ENCODE measurements around the gene COBLL1.
A peak's percentile ranks its signal among the peaks of the same experiment; 100 is the strongest.

The COBLL1 gene

GRCh38 chr2:164785457-164785856, 56.2 kb downstream of the COBLL1 start:
- peaks cover 17% of the 10 kb centered on the region for H3K4me1 ChIP-seq (ENCODE audit: control insufficient read depth, insufficient read depth, low read length)
- H3K36me3 ChIP-seq (ENCODE audit: control insufficient read depth, insufficient read depth, low read length), result no peaks in the 10 kb centered on the region
- H3K9ac ChIP-seq (ENCODE audit: low read length), result no peak overlapping the region
- H3K27ac ChIP-seq (ENCODE audit: low read depth, low read length), result peak overlapping the region; percentile 80
- H3K27me3 ChIP-seq (ENCODE audit: control insufficient read depth, insufficient read depth, low read length), result no peaks in the 10 kb centered on the region
- no peak overlapping the region for H3K4me3 ChIP-seq (ENCODE audit: low read length)

GRCh38 chr2:164784376-164784775, 57.2 kb downstream of the COBLL1 start:
- Histone ChIP-seq H3K27me3 (ENCODE audit: control insufficient read depth, insufficient read depth, low read length) (no peaks in the 10 kb centered on the region), H3K36me3 (ENCODE audit: control insufficient read depth, insufficient read depth, low read length) (no peaks in the 10 kb centered on the region), H3K4me3 (ENCODE audit: low read length) (no peak overlapping the region), H3K4me1 (ENCODE audit: control insufficient read depth, insufficient read depth, low read length) (peaks cover 17% of the 10 kb centered on the region), H3K27ac (ENCODE audit: low read depth, low read length) (peak overlapping the region; percentile 80), H3K9ac (ENCODE audit: low read length) (no peak overlapping the region)

GRCh38 chr2:164782323-164782722, 59.3 kb downstream of the COBLL1 start:
- H3K36me3 ChIP-seq (ENCODE audit: control insufficient read depth, insufficient read depth, low read length), result no peaks in the 10 kb centered on the region
- no peaks in the 10 kb centered on the region for H3K27me3 ChIP-seq (ENCODE audit: control insufficient read depth, insufficient read depth, low read length)
- H3K27ac ChIP-seq (ENCODE audit: low read depth, low read length), result no peak overlapping the region
- no peak overlapping the region for H3K9ac ChIP-seq (ENCODE audit: low read length)
- peaks cover 17% of the 10 kb centered on the region for H3K4me1 ChIP-seq (ENCODE audit: control insufficient read depth, insufficient read depth, low read length)
- no peak overlapping the region for H3K4me3 ChIP-seq (ENCODE audit: low read length)

DNA sequence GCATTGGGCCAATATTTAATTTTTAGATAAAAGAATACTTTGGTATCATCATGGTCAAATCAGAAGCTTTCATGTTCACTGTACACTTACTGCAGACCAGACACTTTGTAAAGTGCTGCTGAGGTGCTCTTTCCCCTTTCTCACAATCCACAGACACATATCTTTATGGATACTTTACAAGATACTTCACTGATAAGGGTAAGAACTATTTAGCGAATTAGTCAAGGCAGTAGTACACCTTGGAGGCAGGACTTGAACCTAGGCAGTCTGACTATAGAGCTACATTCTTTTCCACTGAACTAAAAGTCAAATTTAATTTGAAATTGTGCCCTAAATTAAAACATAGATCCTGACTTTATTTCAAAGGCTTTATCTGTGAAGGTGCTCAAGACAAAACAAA, 60.2 kb downstream of the COBLL1 start:
- Histone ChIP-seq H3K27me3 (ENCODE audit: control insufficient read depth, insufficient read depth, low read length) (no peaks in the 10 kb centered on the region), H3K27ac (ENCODE audit: low read depth, low read length) (no peak overlapping the region), H3K4me1 (ENCODE audit: control insufficient read depth, insufficient read depth, low read length) (peaks cover 17% of the 10 kb centered on the region), H3K9ac (ENCODE audit: low read length) (no peak overlapping the region), H3K4me3 (ENCODE audit: low read length) (no peak overlapping the region), H3K36me3 (ENCODE audit: control insufficient read depth, insufficient read depth, low read length) (no peaks in the 10 kb centered on the region)

GRCh38 chr2:164780611-164781178, 60.9 kb downstream of the COBLL1 start:
- peaks cover 14% of the 10 kb centered on the region for H3K4me1 ChIP-seq (ENCODE audit: control insufficient read depth, insufficient read depth, low read length)
- H3K9ac ChIP-seq (ENCODE audit: low read length), result no peak overlapping the region
- H3K4me3 ChIP-seq (ENCODE audit: low read length), result no peak overlapping the region
- no peaks in the 10 kb centered on the region for H3K27me3 ChIP-seq (ENCODE audit: control insufficient read depth, insufficient read depth, low read length)
- H3K27ac ChIP-seq (ENCODE audit: low read depth, low read length), result no peak overlapping the region
- H3K36me3 ChIP-seq (ENCODE audit: control insufficient read depth, insufficient read depth, low read length), result no peaks in the 10 kb centered on the region

DNA sequence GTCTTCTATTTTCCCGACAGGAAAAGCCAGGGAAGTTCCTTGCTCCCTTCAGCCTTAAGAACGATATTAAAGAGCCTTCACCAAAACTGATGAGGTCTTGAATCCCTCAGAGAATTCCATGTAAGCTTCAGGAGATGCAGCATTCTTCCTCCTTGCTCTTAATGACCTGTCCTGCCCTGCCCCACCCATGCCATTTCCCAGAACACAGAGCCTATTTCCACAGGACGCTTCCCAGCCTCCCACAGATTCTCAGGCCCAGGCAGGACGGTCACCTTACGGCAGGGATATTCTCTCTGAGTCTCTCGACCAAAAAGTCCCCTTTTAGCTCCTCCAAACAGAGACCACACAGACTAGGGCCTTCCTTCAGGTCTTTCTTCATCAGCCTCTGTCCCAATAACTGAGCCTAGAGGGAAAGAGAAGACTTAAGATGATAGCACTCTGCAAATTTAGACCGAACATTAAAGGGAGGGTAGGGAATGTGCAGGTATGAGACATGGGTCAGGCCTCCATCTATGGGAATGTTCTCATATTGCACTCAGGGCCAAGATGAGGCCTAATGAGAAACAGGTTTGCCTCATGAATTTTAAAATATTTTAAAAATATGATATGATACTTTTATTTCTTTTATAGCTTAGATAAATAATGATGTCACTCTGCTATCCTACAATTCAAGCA, 62.1 kb downstream of the COBLL1 start:
- Histone ChIP-seq H3K27ac (ENCODE audit: low read depth, low read length) (no peak overlapping the region), H3K4me1 (ENCODE audit: control insufficient read depth, insufficient read depth, low read length) (peaks cover 5% of the 10 kb centered on the region), H3K9ac (ENCODE audit: low read length) (no peak overlapping the region), H3K4me3 (ENCODE audit: low read length) (no peak overlapping the region), H3K27me3 (ENCODE audit: control insufficient read depth, insufficient read depth, low read length) (no peaks in the 10 kb centered on the region), H3K36me3 (ENCODE audit: control insufficient read depth, insufficient read depth, low read length) (no peaks in the 10 kb centered on the region)

DNA sequence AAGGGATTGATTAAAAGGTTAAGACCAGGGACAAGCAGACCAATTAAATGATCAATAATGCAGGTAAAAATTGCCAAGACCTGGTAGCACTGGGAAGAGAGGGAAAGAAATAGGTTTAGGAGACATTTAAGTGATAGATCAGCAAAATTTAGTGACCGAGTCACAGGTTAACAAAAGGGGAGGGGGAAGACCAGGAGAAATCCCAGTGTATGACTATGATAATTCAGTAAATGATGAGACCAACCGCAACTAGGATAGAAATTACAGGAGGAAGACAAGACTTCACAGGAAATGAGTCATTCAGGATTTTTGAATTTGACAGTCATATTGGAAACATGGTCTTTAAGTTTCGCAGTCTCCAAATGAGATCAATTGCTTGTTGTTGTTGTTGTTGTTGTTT, 62.9 kb downstream of the COBLL1 start:
- H3K27me3 ChIP-seq (ENCODE audit: control insufficient read depth, insufficient read depth, low read length), result no peaks in the 10 kb centered on the region
- no peak overlapping the region for H3K9ac ChIP-seq (ENCODE audit: low read length)
- H3K4me1 ChIP-seq (ENCODE audit: control insufficient read depth, insufficient read depth, low read length), result peaks cover 2% of the 10 kb centered on the region
- no peaks in the 10 kb centered on the region for H3K36me3 ChIP-seq (ENCODE audit: control insufficient read depth, insufficient read depth, low read length)
- no peak overlapping the region for H3K4me3 ChIP-seq (ENCODE audit: low read length)
- no peak overlapping the region for H3K27ac ChIP-seq (ENCODE audit: low read depth, low read length)

DNA sequence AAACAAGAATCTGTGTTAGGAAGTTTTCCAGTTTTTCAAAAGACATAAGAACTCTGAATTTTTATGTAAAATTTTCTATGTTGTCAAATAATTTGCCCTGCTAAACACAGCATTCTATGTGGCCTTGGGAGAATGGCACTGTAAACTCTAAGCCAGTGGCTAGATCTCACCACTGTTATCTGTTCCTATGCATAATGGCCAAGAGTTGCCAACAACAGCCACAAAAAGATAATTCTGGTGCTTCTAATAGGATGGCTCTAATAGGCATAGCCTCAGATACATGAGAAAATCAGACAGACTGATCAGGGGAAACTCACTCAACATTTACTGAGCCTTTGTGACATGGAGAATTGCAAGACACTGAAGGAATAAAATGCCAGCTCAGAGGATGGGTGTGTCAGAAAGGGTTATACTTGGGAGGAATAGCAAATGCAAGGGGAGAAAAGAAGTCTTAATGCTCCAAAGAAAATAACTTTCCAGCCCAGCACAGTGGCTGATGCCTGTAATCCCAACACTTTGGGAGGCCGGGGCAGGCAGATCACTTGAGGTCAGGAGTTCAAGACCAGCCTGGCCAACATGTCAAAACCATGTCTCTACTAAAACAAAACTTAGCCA, 63.7 kb downstream of the COBLL1 start:
- Histone ChIP-seq H3K27me3 (ENCODE audit: control insufficient read depth, insufficient read depth, low read length) (no peaks in the 10 kb centered on the region), H3K27ac (ENCODE audit: low read depth, low read length) (no peak overlapping the region), H3K4me1 (ENCODE audit: control insufficient read depth, insufficient read depth, low read length) (peaks cover 2% of the 10 kb centered on the region)

GRCh38 chr2:164773635-164774034, 68.0 kb downstream of the COBLL1 start:
- Histone ChIP-seq H3K4me1 (ENCODE audit: control insufficient read depth, insufficient read depth, low read length) (no peaks in the 10 kb centered on the region), H3K27me3 (ENCODE audit: control insufficient read depth, insufficient read depth, low read length) (no peaks in the 10 kb centered on the region), H3K27ac (ENCODE audit: low read depth, low read length) (no peak overlapping the region), H3K4me3 (ENCODE audit: low read length) (no peak overlapping the region), H3K36me3 (ENCODE audit: control insufficient read depth, insufficient read depth, low read length) (no peaks in the 10 kb centered on the region), H3K9ac (ENCODE audit: low read length) (no peak overlapping the region)

More for the DNA sequence above, 63.7 kb downstream of the COBLL1 start:
- no peak overlapping the region for H3K4me3 ChIP-seq (ENCODE audit: low read length)
- no peak overlapping the region for H3K9ac ChIP-seq (ENCODE audit: low read length)
- no peaks in the 10 kb centered on the region for H3K36me3 ChIP-seq (ENCODE audit: control insufficient read depth, insufficient read depth, low read length)

- no peaks in the 10 kb centered on the region for H3K4me1 ChIP-seq (ENCODE audit: control insufficient read depth, insufficient read depth, low read length)
- H3K36me3 ChIP-seq (ENCODE audit: control insufficient read depth, insufficient read depth, low read length), result no peaks in the 10 kb centered on the region
- no peak overlapping the region for H3K27ac ChIP-seq (ENCODE audit: low read depth, low read length)
- no peaks in the 10 kb centered on the region for H3K27me3 ChIP-seq (ENCODE audit: control insufficient read depth, insufficient read depth, low read length)
- no peak overlapping the region for H3K9ac ChIP-seq (ENCODE audit: low read length)
- no peak overlapping the region for H3K4me3 ChIP-seq (ENCODE audit: low read length)
Observed at GRCh38 chr2:164773091-164773490, 68.5 kb downstream of the COBLL1 start.

DNA sequence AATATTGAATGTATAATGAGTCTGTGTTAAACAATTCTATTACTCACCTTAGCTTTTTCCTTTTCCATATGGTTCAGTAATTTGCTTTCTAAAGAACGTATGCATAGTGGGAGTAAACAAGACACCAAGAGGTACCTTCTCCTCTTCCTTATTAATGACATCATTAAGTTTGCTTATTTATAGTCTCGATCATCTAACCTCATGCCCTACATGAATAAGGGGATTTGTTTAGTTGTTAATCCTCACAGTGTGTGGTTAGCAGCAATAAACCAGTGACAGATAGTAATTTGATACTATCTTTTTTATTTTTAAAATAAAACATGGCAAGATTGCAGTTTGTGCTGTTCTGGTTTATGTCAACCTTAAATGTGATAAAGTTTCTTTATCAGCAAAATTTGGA, 69.7 kb downstream of the COBLL1 start:
- no peaks in the 10 kb centered on the region for H3K4me1 ChIP-seq (ENCODE audit: control insufficient read depth, insufficient read depth, low read length)
- H3K27ac ChIP-seq (ENCODE audit: low read depth, low read length), result no peak overlapping the region
- no peak overlapping the region for H3K4me3 ChIP-seq (ENCODE audit: low read length)
- H3K27me3 ChIP-seq (ENCODE audit: control insufficient read depth, insufficient read depth, low read length), result no peaks in the 10 kb centered on the region
- H3K36me3 ChIP-seq (ENCODE audit: control insufficient read depth, insufficient read depth, low read length), result no peaks in the 10 kb centered on the region
- H3K9ac ChIP-seq (ENCODE audit: low read length), result no peak overlapping the region

- Histone ChIP-seq H3K4me3 (ENCODE audit: low read length) (no peak overlapping the region), H3K27ac (ENCODE audit: low read depth, low read length) (no peak overlapping the region), H3K9ac (ENCODE audit: low read length) (no peak overlapping the region), H3K27me3 (ENCODE audit: control insufficient read depth, insufficient read depth, low read length) (no peaks in the 10 kb centered on the region), H3K36me3 (ENCODE audit: control insufficient read depth, insufficient read depth, low read length) (no peaks in the 10 kb centered on the region), H3K4me1 (ENCODE audit: control insufficient read depth, insufficient read depth, low read length) (no peaks in the 10 kb centered on the region)
Observed at GRCh38 chr2:164770421-164770916, 71.2 kb downstream of the COBLL1 start.

DNA sequence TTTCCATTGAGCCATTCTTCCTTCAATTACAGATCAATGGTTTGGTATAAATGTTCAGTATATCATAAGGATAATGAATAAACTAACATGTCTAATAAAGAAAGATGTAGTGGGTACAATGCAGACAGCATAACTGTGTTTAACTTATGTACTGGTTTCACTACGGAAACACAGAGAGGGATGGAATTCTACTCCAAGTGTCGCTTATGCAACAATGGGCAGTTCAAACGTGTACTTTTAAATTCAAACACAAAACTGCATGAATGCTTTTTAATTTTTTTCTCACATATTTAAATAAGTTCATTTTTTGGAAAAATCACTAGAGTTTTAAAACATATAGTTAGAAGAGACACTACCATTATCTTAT, 74.7 kb downstream of the COBLL1 start:
- Histone ChIP-seq H3K4me3 (ENCODE audit: low read length) (no peak overlapping the region), H3K9ac (ENCODE audit: low read length) (no peak overlapping the region), H3K4me1 (ENCODE audit: control insufficient read depth, insufficient read depth, low read length) (no peaks in the 10 kb centered on the region), H3K36me3 (ENCODE audit: control insufficient read depth, insufficient read depth, low read length) (no peaks in the 10 kb centered on the region), H3K27ac (ENCODE audit: low read depth, low read length) (no peak overlapping the region), H3K27me3 (ENCODE audit: control insufficient read depth, insufficient read depth, low read length) (no peaks in the 10 kb centered on the region)

Measured in rectal smooth muscle tissue (tissue), 1 donor.